Cardiac fibroblast (primary cell): ENCODE data around the gene DPM1.

Experiments used
- DNase-seq, 2 donors: peaks; one replicate each; pipeline versions ENCODE4 v3.0.0 to v3.0.0-alpha.2; 2010; ENCODE audit warnings: low read depth in 2 of 2
- H3K4me3 ChIP-seq, 2 donors: replicated peaks in 1 of 2; 1 replicate in 1 of 2; 2 replicates in 1 of 2; pipeline ENCODE4 v1.5.1; 2011; ENCODE audit warnings: low read depth in 2 of 2, low read length in 2 of 2, mild to moderate bottlenecking in 2 of 2, moderate library complexity in 1 of 2
- TF ChIP-seq, protein P1 (sequence below): IDR thresholded peaks from one replicate; pipeline ENCODE4 v1.5.1; 2011; ENCODE audit warnings: low read depth, mild to moderate bottlenecking, low read length, inconsistent platforms

The DPM1 gene

DNA sequence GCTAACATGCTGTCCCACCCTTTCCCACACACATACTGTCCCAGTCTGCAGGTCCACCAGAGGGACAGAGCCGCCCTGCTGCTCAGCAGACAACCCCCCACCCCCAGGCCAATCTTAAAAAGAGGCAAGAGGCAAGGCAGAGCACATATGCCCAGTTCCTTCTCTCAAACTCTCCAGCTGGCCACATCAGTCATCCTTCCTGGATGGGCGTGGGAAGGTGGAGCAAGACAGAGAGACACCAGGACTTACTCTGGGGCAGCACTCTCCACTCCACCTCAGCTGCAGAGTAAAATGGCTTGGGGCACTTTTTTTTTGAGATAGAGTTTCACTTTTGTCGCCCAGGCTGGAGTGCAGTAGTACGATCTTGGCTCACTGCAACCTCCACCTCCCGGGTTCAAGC is 11.1 kb upstream of the DPM1 start:
- H3K4me3 ChIP-seq: no peak overlapping the region
- TF ChIP-seq, protein P1, sequence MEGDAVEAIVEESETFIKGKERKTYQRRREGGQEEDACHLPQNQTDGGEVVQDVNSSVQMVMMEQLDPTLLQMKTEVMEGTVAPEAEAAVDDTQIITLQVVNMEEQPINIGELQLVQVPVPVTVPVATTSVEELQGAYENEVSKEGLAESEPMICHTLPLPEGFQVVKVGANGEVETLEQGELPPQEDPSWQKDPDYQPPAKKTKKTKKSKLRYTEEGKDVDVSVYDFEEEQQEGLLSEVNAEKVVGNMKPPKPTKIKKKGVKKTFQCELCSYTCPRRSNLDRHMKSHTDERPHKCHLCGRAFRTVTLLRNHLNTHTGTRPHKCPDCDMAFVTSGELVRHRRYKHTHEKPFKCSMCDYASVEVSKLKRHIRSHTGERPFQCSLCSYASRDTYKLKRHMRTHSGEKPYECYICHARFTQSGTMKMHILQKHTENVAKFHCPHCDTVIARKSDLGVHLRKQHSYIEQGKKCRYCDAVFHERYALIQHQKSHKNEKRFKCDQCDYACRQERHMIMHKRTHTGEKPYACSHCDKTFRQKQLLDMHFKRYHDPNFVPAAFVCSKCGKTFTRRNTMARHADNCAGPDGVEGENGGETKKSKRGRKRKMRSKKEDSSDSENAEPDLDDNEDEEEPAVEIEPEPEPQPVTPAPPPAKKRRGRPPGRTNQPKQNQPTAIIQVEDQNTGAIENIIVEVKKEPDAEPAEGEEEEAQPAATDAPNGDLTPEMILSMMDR: no peak
- DNase-seq: no peak

DNA sequence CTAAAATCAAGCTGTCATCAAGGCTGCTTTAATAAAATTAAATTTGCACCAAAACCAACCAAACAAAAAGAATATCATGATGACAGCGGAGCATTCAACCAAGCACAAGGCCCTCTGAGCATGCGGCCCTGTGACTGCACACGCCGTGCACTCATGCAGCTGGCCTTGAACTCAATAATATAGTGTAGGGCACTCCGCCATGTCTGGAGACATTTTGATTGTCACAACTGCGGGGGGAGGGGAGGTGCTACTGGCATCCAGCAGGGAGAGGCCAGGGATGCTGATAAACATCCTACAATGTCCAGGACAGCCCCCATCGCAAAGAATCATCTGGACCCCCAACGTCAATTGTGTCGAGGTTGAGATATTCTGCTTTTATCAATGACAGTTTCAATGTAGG is 10.0 kb upstream of the DPM1 start:
- TF ChIP-seq, protein P1: no peak
- no peak overlapping the region for H3K4me3 ChIP-seq
- no peak for DNase-seq

DNA sequence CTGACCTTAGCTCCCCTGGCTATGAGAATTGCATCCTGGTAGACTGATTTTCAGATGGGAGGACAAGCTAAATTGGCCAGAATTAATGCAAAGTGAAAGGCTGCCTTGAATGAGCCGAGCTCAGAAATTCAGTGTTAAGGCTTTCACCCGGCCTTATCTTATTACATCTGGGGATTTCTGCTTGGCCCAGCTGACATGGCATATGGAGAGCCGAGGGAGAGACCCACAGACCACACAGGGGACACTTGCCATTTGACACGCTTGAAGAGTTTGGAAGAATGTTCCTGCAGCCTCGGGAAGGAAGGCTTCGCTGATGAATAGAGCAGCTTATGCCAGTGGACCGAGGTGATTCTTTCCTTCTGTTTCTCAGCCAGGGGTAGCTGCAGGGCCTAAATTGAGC is 9.3 kb upstream of the DPM1 start:
- no peak overlapping the region for H3K4me3 ChIP-seq
- TF ChIP-seq, protein P1: no peak
- no peak for DNase-seq

DNA sequence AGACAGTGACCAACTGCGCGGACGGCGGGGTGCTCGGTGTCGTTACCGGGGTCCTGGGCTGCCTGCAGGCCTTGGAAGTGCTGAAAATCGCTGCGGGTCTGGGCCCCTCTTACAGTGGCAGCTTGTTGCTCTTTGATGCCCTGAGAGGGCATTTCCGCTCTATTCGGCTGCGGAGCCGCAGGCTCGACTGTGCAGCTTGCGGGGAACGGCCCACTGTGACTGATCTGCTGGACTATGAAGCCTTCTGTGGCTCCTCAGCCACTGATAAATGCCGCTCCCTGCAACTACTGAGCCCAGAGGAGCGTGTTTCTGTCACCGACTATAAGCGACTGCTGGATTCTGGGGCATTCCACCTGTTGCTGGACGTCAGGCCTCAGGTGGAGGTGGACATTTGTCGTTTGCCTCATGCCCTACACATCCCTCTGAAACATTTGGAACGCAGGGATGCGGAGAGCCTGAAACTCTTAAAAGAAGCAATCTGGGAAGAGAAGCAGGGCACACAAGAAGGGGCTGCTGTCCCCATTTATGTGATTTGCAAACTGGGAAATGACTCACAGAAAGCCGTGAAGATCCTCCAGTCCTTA is 1.3 kb upstream of the DPM1 start:
- peak overlapping the region; percentile 90 to 96 for H3K4me3 ChIP-seq

DNA sequence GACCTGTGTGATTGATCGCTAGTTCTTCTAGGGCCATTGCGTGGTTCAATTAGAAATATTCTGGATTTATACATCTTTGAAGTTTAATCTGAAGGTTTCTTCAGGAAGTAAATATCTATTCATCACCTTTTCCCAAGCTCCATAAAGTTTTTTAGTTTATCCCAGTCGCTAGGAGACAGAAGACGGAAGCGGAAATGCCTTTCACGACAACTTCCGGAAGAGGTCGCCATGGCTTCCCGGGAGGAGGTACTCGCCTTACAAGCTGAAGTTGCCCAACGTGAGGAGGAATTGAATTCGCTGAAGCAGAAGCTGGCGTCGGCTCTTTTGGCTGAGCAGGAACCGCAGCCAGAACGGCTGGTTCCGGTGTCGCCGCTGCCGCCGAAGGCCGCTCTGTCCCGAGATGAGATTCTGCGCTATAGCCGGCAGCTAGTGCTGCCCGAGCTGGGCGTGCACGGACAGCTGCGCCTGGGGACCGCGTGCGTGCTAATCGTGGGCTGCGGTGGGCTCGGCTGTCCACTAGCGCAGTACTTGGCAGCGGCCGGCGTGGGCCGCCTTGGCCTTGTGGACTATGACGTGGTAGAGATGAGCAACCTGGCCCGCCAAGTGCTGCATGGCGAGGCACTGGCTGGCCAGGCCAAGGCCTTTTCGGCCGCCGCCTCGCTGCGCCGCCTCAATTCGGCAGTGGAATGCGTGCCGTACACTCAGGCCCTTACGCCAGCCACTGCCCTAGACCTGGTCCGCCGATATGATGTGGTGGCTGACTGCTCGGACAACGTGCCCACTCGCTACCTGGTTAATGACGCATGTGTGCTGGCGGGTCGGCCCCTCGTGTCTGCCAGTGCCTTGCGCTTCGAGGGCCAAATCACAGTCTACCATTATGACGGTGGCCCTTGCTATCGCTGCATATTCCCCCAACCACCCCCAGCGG is 547 bp upstream of the DPM1 start, which contains the start of gene MOCS3:
MOCS3 (plus strand) TSS at position 204 of the 928 bp plus-strand sequence; CDS start at position 229, 25 bp downstream.
- DNase-seq: peak; percentile 96
- TF ChIP-seq, protein P1: no peak
- H3K4me3 ChIP-seq: peak within 1 kb of the TSS; percentile 90 to 96

More for the DNA sequence above, 1.3 kb upstream of the DPM1 start:
- no peak for DNase-seq
- TF ChIP-seq, protein P1: no peak

DNA sequence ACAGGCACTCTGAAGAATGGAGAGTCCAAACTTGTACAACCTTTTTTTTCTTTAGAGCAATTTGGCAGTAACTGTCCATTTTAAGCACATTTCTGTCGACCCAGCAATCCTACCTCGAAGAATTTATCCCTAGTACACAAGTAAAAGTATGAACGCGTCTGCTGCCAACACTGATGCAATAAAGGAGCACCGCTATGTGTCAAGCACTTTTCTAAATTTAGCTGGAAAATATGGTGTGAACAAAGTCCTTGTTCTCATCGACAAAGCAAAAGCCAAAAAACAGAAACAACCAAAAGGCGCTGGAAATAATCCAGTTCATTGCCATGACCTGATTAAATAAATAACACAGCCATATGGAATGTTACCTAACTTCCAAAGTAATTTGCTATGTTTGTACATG is 1.1 kb downstream of the DPM1 start:
- peak overlapping the region; percentile 90 to 96 for H3K4me3 ChIP-seq
- DNase-seq: peak; percentile 34 to 49

More for the DNA sequence above, 1.1 kb downstream of the DPM1 start:
- TF ChIP-seq, protein P1: no peak
